Measurements from ENCODE around the gene COLEC12. TPM values are rescaled to one million over a fixed set of nuclear protein-coding genes. Genes with fewer than 3 reads are reported as not detected.

COLEC12 gene
- total RNA-seq, 1 experiment from 2014 or later, result not detected

DNA sequence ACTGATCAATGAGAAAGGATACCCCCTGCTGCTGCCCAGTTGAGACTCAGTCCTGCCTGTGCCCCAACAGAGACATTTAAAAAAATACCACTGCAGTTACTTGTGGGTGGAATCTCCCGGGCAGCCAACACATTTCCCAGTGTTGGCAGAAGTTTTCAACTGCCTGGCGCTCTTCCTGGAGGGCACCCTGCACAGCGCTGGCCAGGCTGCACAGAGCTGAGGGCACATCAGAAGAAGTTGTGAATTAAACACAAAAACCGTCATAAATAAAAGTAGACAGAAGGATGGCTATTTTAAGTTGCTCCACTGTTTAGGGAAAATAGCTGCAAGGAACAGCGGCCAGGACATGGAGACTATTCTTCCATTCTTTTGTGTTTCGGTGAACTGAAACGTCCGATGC is 122.4 kb downstream of the COLEC12 start:
- Histone ChIP-seq H2AFZ (ENCODE audit: low read depth, low read length, poor library complexity, severe bottlenecking) (no peak overlapping the region), H3K27me3 (ENCODE audit: insufficient read depth, low read length) (no peaks in the 10 kb centered on the region; the same call in 1 of the 2 replicates), H3K4me2 (ENCODE audit: low read length) (no peak overlapping the region), H3K9me2 (ENCODE audit: insufficient read depth) (no peaks in the 10 kb centered on the region), H3K27ac (ENCODE audit: low read depth, low read length) (no peak overlapping the region), H4K20me1 (ENCODE audit: insufficient read depth) (no peaks in the 10 kb centered on the region), H3K4me3 (replicated peaks in 1 of 2; ENCODE audit: low read depth in 1 of 2, low read length in 2 of 2) (no peak overlapping the region), H3K9me3 (ENCODE audit: control insufficient read depth in 1 of 2, insufficient read depth in 1 of 2, low read depth in 1 of 2, low read length in 2 of 2) (no peaks in the 10 kb centered on the region), H3K4me1 (ENCODE audit: control insufficient read depth in 1 of 2, insufficient read depth in 2 of 2, low read length in 2 of 2) (no peaks in the 10 kb centered on the region), H3K79me2 (ENCODE audit: insufficient read depth, low read length) (no peaks in the 10 kb centered on the region), H3K36me3 (ENCODE audit: control insufficient read depth in 1 of 2, insufficient read depth in 2 of 2, low read length in 2 of 2) (no peaks in the 10 kb centered on the region), H3K9ac (ENCODE audit: low read length) (no peak overlapping the region)
- ChIA-PET CTCF (no interaction called here), RAD21 (ENCODE audit: low non-redundant PET in 1 of 2, low total read pairs in 2 of 2, uncharacterized antibody in 2 of 2, unreplicated experiment in 2 of 2) (no interaction called here), POLR2A (no interaction called here)
- no TSS peak for BruUV-seq (replicated peaks)
- DNase-seq (ENCODE audit: low read depth, low spot score) (no peak), ATAC-seq (no peak)
- intact Hi-C loops (cut with micrococcal nuclease), result no loop called here
- no peak for TF ChIP-seq TCF7L2 (IDR thresholded peaks at IDR 0.05; ENCODE audit: borderline replicate concordance, extremely low read depth, insufficient read depth, insufficient read length)

DNA sequence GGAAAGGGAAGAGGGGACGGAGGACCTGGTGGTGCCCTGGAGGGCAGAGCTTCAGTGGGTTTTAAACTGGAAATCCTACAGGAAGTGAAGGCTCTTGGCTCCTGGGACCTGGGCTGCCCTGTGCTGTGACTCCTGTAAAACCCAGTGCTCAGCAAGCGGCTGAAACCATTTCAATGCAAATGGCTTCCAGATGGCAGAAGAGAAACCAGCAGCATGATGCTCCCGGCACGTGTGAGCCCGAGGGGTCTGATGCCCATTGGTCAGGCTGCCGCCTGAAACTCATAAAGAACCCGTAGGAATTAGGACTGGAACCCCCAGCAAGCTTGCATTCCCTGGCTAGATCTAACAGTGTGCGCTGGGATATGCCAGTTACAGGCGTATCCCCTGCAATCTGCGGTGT is 123.4 kb downstream of the COLEC12 start:
- POLR2A ChIA-PET, result no interaction called here
- ATAC-seq (no peak), DNase-seq (ENCODE audit: low read depth, low spot score) (no peak)
- Histone ChIP-seq H3K9me3 (ENCODE audit: control insufficient read depth in 1 of 2, insufficient read depth in 1 of 2, low read depth in 1 of 2, low read length in 2 of 2) (no peaks in the 10 kb centered on the region), H3K27ac (ENCODE audit: low read depth, low read length) (no peak overlapping the region), H3K4me1 (ENCODE audit: control insufficient read depth in 1 of 2, insufficient read depth in 2 of 2, low read length in 2 of 2) (no peaks in the 10 kb centered on the region), H3K9me2 (ENCODE audit: insufficient read depth) (no peaks in the 10 kb centered on the region), H2AFZ (ENCODE audit: low read depth, low read length, poor library complexity, severe bottlenecking) (no peak overlapping the region), H3K4me2 (ENCODE audit: low read length) (no peak overlapping the region), H3K36me3 (ENCODE audit: control insufficient read depth in 1 of 2, insufficient read depth in 2 of 2, low read length in 2 of 2) (no peaks in the 10 kb centered on the region), H3K79me2 (ENCODE audit: insufficient read depth, low read length) (no peaks in the 10 kb centered on the region), H3K9ac (ENCODE audit: low read length) (no peak overlapping the region), H3K4me3 (replicated peaks in 1 of 2; ENCODE audit: low read depth in 1 of 2, low read length in 2 of 2) (no peak overlapping the region), H3K27me3 (ENCODE audit: insufficient read depth, low read length) (no peaks in the 10 kb centered on the region; the same call in 1 of the 2 replicates), H4K20me1 (ENCODE audit: insufficient read depth) (no peaks in the 10 kb centered on the region)
- RAD21 ChIA-PET (ENCODE audit: low non-redundant PET in 1 of 2, low total read pairs in 2 of 2, uncharacterized antibody in 2 of 2, unreplicated experiment in 2 of 2), result no interaction called here
- BruUV-seq (replicated peaks), result no TSS peak
- intact Hi-C loops (cut with micrococcal nuclease), result no loop called here
- CTCF ChIA-PET, result no interaction called here
- no peak for TF ChIP-seq CTCF (IDR thresholded peaks at IDR 0.05 in 2 of 3, conservative IDR thresholded peaks at IDR 0.05 in 1 of 3; ENCODE audit: borderline replicate concordance in 1 of 3, insufficient read depth in 1 of 3, low read depth in 2 of 3, low read length in 2 of 3)
- no peak for TF ChIP-seq POLR2AphosphoS5 (IDR thresholded peaks at IDR 0.05; ENCODE audit: low read depth, low read length)
- TF ChIP-seq TCF7L2 (IDR thresholded peaks at IDR 0.05; ENCODE audit: borderline replicate concordance, extremely low read depth, insufficient read depth, insufficient read length), result no peak
- TF ChIP-seq CBX3 (IDR thresholded peaks at IDR 0.05; ENCODE audit: low read depth), result no peak
- no peak for TF ChIP-seq ELF1 (IDR thresholded peaks at IDR 0.05; ENCODE audit: borderline replicate concordance, low read depth)
- TF ChIP-seq RAD21 (IDR thresholded peaks at IDR 0.05; ENCODE audit: low read depth), result no peak
- no peak for TF ChIP-seq POLR2A (IDR thresholded peaks at IDR 0.05; ENCODE audit: borderline replicate concordance, extremely low read depth, insufficient read depth, insufficient read length)
- TF ChIP-seq REST (IDR thresholded peaks at IDR 0.05; ENCODE audit: low read depth), result no peak
- no peak for TF ChIP-seq SIN3A (IDR thresholded peaks at IDR 0.05; ENCODE audit: low read depth)
- TF ChIP-seq JUND (IDR thresholded peaks at IDR 0.05), result no peak
- TF ChIP-seq EZH2phosphoT487 (IDR thresholded peaks at IDR 0.05; ENCODE audit: borderline replicate concordance), result no peak
- TF ChIP-seq FOSL1 (IDR thresholded peaks at IDR 0.05; ENCODE audit: low read depth), result no peak
- TF ChIP-seq, protein P1, sequence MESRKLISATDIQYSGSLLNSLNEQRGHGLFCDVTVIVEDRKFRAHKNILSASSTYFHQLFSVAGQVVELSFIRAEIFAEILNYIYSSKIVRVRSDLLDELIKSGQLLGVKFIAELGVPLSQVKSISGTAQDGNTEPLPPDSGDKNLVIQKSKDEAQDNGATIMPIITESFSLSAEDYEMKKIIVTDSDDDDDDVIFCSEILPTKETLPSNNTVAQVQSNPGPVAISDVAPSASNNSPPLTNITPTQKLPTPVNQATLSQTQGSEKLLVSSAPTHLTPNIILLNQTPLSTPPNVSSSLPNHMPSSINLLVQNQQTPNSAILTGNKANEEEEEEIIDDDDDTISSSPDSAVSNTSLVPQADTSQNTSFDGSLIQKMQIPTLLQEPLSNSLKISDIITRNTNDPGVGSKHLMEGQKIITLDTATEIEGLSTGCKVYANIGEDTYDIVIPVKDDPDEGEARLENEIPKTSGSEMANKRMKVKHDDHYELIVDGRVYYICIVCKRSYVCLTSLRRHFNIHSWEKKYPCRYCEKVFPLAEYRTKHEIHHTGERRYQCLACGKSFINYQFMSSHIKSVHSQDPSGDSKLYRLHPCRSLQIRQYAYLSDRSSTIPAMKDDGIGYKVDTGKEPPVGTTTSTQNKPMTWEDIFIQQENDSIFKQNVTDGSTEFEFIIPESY (IDR thresholded peaks at IDR 0.05; ENCODE audit: extremely low read depth, insufficient replicate concordance, low read length), result no peak

Data from HCT116 (cell line).